VCaP (cell line): ENCODE results near the gene MCM3.

Experiments used
- H3K27ac ChIP-seq: fragments of 450-650 bp; 2 replicates; pipeline ENCODE4 v1.5.1; 2017
- TF ChIP-seq, protein P1 (sequence below): fragments of 450-650 bp; conservative IDR thresholded peaks from 2 replicates; pipeline ENCODE4 v1.5.1; 2017; ENCODE audit warnings: mild to moderate bottlenecking, moderate library complexity

MCM3 gene

DNA sequence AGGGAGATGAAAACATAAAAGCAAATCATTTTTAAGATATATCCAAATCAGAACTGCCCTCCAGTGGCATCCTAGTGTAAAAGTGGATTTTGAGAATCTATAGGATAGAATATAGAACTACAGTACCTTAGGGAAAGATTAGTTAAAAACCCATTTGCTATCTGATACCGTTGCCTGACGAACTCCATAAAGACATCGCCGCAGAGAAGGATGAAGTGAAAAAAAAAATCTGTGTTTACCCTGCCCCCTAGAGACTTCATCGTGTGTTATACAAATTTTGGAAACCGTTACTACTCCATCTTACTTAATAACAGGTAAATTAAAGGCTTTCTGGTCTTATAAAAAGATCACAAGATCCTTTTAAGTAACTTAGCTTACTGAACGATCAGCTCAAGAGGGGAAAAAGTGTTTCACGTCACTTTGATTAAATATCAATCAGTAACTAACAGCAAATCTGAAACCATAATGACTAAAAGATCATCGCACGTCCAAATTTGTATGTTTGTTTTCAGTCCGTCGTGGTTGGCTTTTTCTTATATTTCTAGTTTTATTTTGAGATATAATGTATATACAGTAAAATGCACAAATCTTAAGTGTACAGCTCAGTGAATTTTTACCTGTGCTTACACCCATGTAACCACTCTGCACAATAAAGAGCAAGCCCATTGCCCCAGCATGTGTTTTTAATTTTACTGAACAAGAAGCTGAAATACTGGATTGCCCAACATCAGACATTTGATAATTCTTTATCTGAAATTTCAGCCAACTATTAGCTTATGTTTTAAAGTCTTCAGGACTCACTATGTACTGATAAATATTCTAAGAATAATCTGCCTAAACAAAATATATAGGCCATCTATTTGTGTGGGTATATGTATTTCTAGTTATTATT is 881 bp upstream of the MCM3 start:
- TF ChIP-seq, protein P1, sequence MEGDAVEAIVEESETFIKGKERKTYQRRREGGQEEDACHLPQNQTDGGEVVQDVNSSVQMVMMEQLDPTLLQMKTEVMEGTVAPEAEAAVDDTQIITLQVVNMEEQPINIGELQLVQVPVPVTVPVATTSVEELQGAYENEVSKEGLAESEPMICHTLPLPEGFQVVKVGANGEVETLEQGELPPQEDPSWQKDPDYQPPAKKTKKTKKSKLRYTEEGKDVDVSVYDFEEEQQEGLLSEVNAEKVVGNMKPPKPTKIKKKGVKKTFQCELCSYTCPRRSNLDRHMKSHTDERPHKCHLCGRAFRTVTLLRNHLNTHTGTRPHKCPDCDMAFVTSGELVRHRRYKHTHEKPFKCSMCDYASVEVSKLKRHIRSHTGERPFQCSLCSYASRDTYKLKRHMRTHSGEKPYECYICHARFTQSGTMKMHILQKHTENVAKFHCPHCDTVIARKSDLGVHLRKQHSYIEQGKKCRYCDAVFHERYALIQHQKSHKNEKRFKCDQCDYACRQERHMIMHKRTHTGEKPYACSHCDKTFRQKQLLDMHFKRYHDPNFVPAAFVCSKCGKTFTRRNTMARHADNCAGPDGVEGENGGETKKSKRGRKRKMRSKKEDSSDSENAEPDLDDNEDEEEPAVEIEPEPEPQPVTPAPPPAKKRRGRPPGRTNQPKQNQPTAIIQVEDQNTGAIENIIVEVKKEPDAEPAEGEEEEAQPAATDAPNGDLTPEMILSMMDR = no peak
- peak overlapping the region; percentile 44; the same call in 1 of the 2 replicates for H3K27ac ChIP-seq

DNA sequence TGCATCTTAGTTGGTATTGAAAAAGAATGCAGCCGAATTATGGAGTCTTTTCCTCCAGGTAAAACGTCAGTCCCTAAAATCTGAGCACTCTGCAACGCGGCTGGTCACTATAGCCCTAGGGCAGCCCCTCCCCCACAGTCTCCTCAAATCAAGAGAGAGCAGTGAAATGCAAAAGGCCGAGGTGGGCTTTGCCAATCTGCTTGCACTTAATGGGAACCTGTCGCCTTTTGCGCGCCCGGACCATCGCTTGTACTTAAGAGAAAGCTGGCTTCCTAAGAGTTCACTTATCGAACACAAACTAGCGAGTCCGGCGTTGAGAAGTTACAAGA is 447 bp downstream of the MCM3 start:
- TF ChIP-seq, protein P1 = no peak
- H3K27ac ChIP-seq = peak overlapping the region; percentile 72

DNA sequence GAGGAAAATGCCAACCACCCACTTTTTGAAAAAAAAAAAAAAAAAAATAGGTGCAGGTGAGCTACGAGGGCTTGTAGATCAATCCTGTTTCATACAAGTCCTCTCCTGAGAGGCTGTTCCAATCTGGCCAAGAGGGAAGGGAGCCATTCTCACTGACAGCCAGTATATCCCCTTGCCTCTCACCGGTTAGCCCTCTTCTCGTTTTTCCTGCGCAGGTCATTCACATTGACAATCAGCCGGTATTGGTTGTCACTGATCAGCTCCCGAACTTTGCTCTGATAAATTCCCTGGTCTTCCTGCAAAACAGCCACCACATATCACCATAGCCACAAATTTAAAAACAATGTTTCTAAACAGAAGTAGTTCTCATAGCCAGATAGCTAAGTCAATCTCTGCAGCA is 1.4 kb downstream of the MCM3 start:
- peak overlapping the region; percentile 72 for H3K27ac ChIP-seq
- TF ChIP-seq, protein P1 = no peak

DNA sequence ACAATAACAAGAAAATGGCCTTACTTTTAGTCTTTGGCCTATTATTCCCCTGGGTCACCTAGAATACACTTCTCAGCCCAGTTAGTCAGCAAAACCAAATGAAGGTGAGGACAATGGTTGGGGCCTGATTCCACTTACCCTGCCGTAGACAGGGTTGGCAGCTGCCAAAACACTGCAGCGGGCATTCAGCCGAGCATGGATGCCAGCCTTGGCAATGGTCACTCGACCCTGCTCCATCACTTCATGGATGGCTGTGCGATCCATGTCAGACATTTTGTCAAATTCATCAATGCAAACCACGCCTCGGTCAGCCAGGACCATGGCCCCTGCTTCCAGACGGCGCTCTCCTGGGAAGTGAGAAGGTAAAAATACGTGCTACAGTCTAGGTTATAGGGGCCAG is 8.4 kb downstream of the MCM3 start:
- TF ChIP-seq, protein P1 = no peak
- H3K27ac ChIP-seq = no peak overlapping the region

DNA sequence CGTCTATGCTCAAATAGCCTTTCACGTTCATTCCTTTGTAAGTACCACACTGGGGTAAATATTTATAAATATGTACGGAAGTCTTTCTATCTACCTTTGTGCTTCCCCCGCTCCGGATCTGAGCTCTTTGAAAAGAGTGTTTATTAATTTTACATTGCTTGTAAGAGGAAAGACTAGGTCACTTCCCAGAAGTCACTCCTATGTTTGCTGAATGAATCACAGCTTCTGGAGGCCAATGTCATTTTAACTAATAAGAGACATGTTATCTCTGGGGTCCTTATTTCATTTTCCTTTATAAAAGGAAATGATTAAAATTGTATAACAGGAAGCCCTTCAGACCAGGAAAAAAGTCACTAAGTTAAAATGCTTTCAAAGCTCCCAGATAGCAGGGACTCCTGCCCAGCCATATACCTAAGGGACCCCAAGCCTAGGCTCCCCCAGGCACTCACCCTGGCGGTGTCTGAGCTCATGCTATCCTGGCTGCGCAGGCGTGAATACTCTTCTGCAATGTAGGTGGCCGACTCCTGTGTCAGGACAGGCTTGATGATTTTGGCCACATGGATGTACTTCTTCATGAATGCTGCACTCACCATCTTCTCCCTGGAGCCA is 12.6 kb downstream of the MCM3 start:
- no peak overlapping the region for H3K27ac ChIP-seq
- TF ChIP-seq, protein P1 = no peak

DNA sequence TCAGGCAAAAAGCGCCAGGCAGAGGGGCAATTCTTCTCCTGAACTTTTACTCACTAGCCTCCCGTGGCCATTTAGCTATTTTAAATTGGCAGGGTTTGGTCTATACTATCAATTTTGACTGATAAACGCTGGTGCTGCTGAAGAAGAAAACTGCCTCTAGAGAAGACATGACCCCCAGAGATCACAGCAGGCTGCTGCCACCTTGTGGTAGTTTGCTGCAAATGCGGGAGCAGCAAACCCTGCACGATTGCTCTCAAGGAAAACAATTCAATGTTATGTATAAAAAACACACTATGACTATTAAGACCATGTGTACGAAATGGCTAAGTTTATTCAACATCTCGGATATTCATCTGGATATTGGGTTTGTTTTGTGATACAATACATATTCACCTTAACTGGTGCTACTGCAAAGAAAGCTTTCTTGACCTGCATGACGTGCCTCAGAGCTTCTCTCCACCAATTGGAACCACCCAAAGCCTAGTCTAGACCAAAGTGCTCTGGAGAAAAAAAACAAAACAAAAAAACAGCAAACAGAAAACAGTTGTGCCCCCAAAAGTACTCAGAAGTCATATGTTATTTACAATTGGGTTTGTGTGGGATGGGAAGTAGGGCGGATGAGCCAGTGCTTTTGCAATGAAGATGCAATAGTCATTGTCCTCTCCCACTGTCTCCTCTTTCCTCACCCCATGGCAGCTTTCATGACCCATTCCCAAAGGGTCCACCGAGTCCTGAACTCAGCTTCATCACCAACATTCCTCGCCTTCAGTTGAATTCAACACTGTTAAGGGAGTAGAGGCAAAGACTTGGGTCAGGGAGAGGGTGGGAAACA is 20.6 kb downstream of the MCM3 start:
- TF ChIP-seq, protein P1 = peak; percentile 87
- no peak overlapping the region for H3K27ac ChIP-seq
